ENCODE data around the gene SMPDL3B.

Gene SMPDL3B

GRCh38 chr1:27959792-27960603 lies 25.2 kb downstream of the SMPDL3B start, which contains the start of gene XKR8 (continued):
- TF ChIP-seq BCL6B (tag by site-specific recombination; IDR thresholded peaks at IDR 0.05) (no peak), ZNF146 (tag by site-specific recombination; IDR thresholded peaks at IDR 0.05) (no peak), FEZF1 (tag by site-specific recombination; IDR thresholded peaks at IDR 0.05) (peak; percentile 41; the same call in 1 of the 2 replicates), ZNF645 (tag by site-specific recombination; IDR thresholded peaks at IDR 0.05) (no peak), ZNF223 (tag by site-specific recombination; IDR thresholded peaks at IDR 0.05) (no peak), ZNF473 (tag by site-specific recombination; IDR thresholded peaks at IDR 0.05) (no peak), ZSCAN23 (tag by site-specific recombination; IDR thresholded peaks at IDR 0.05) (no peak), ZNF184 (tag by site-specific recombination; IDR thresholded peaks at IDR 0.05) (no peak), PRDM2 (tag by site-specific recombination; IDR thresholded peaks at IDR 0.05; ENCODE audit: borderline replicate concordance) (no peak), ZFHX2 (tag by site-specific recombination; conservative IDR thresholded peaks at IDR 0.05) (peak; percentile 93), ZNF621 (tag by site-specific recombination; IDR thresholded peaks at IDR 0.05) (no peak), WT1 (tag by site-specific recombination; IDR thresholded peaks at IDR 0.05) (no peak), ZNF239 (tag by site-specific recombination; IDR thresholded peaks at IDR 0.05) (no peak), RBAK (tag by site-specific recombination; IDR thresholded peaks at IDR 0.05) (no peak), ZNF341 (tag by site-specific recombination; IDR thresholded peaks at IDR 0.05; ENCODE audit: low read depth) (no peak; the same call in 1 of the 2 replicates), HOXD13 (CRISPR knock-in tag; IDR thresholded peaks at IDR 0.05; ENCODE audit: borderline replicate concordance) (no peak), ZNF10 (tag by site-specific recombination; IDR thresholded peaks at IDR 0.05) (0 out of 2 replicates have a peak, but pooled peaks have one; percentile 27), ZNF169 (tag by site-specific recombination; IDR thresholded peaks at IDR 0.05) (no peak), ZNF23 (tag by site-specific recombination; IDR thresholded peaks at IDR 0.05; ENCODE audit: borderline replicate concordance) (no peak), ZNF24 (tag by site-specific recombination; IDR thresholded peaks at IDR 0.05) (no peak), ZBTB44 (tag by site-specific recombination; IDR thresholded peaks at IDR 0.05) (0 out of 2 replicates have a peak, but pooled peaks have one; percentile 36), ZNF548 (tag by site-specific recombination; IDR thresholded peaks at IDR 0.05) (no peak), ZNF785 (tag by site-specific recombination; IDR thresholded peaks at IDR 0.05) (no peak), ZNF561 (tag by site-specific recombination; IDR thresholded peaks at IDR 0.05; ENCODE audit: borderline replicate concordance) (peak; percentile 34; the same call in 1 of the 2 replicates), ZNF76 (tag by site-specific recombination; IDR thresholded peaks at IDR 0.05; ENCODE audit: borderline replicate concordance, low read depth) (peak; percentile 17; the same call in 1 of the 2 replicates), ZNF274 (IDR thresholded peaks at IDR 0.05; ENCODE audit: low read length) (no peak), ZNF274 (tag by site-specific recombination; IDR thresholded peaks at IDR 0.05; ENCODE audit: borderline replicate concordance) (no peak), KLF10 (tag by site-specific recombination; IDR thresholded peaks at IDR 0.05) (no peak; the same call in 1 of the 2 replicates)
- TF ChIP-seq, protein P1, sequence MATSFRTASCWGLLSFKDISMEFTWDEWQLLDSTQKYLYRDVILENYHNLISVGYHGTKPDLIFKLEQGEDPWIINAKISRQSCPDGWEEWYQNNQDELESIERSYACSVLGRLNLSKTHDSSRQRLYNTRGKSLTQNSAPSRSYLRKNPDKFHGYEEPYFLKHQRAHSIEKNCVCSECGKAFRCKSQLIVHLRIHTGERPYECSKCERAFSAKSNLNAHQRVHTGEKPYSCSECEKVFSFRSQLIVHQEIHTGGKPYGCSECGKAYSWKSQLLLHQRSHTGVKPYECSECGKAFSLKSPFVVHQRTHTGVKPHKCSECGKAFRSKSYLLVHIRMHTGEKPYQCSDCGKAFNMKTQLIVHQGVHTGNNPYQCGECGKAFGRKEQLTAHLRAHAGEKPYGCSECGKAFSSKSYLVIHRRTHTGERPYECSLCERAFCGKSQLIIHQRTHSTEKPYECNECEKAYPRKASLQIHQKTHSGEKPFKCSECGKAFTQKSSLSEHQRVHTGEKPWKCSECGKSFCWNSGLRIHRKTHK (tag by site-specific recombination; IDR thresholded peaks at IDR 0.05): no peak

All from HEK293 (cell line).